GM20431 (cell line): ENCODE measurements around the gene GALNT14.

Source experiments
- in situ Hi-C: fragments of 300-500 bp; cut with MseI, MboI; formaldehyde crosslinking; loops from one replicate; pipeline ENCODE4 v1.15.0; 2020; ENCODE audit warnings: low sequenced_read_pairs; ENCODE audit not compliant: unreplicated experiment

Gene GALNT14

GRCh38 chr2:31028417-31028816 is 109.8 kb downstream of the GALNT14 start:
- in situ Hi-C loops = no loop called here

GRCh38 chr2:31027549-31027948 is 110.7 kb downstream of the GALNT14 start:
- in situ Hi-C loops = no loop called here

GRCh38 chr2:31023541-31023940 is 114.7 kb downstream of the GALNT14 start:
- in situ Hi-C loops = no loop called here

GRCh38 chr2:31020713-31021112 is 117.5 kb downstream of the GALNT14 start:
- in situ Hi-C loops = no loop called here

GRCh38 chr2:31018280-31018679 is 120.0 kb downstream of the GALNT14 start:
- in situ Hi-C loops = no loop called here

- in situ Hi-C loops = no loop called here
Observed at GRCh38 chr2:31016648-31017047, 121.6 kb downstream of the GALNT14 start.

GRCh38 chr2:31014516-31014915 is 123.7 kb downstream of the GALNT14 start:
- in situ Hi-C loops = no loop called here

- in situ Hi-C loops = no loop called here
Observed at GRCh38 chr2:31013301-31013700, 124.9 kb downstream of the GALNT14 start.

- in situ Hi-C loops = no loop called here
Observed at GRCh38 chr2:31012406-31012805, 125.8 kb downstream of the GALNT14 start.

- in situ Hi-C loops = no loop called here
Observed at GRCh38 chr2:31011587-31011986, 126.7 kb downstream of the GALNT14 start.

- in situ Hi-C loops = no loop called here
Observed at GRCh38 chr2:31008561-31009114, 129.6 kb downstream of the GALNT14 start.

- in situ Hi-C loops = no loop called here
Observed at GRCh38 chr2:31004257-31004656, 134.0 kb downstream of the GALNT14 start.

- in situ Hi-C loops = no loop called here
Observed at GRCh38 chr2:31003749-31004148, 134.5 kb downstream of the GALNT14 start.

GRCh38 chr2:31002537-31003150 is 135.6 kb downstream of the GALNT14 start:
- in situ Hi-C loops = no loop called here

GRCh38 chr2:31000970-31001369 is 137.3 kb downstream of the GALNT14 start:
- in situ Hi-C loops = no loop called here

- in situ Hi-C loops = no loop called here
Observed at GRCh38 chr2:30998672-30999071, 139.6 kb downstream of the GALNT14 start.

GRCh38 chr2:30997979-30998378 is 140.3 kb downstream of the GALNT14 start:
- in situ Hi-C loops = no loop called here

GRCh38 chr2:30994227-30995056 is 143.8 kb downstream of the GALNT14 start:
- in situ Hi-C loops = no loop called here

GRCh38 chr2:30992781-30993180 is 145.5 kb downstream of the GALNT14 start:
- in situ Hi-C loops = no loop called here

- in situ Hi-C loops = no loop called here
Observed at GRCh38 chr2:30990671-30991070, 147.6 kb downstream of the GALNT14 start.

- in situ Hi-C loops = no loop called here
Observed at GRCh38 chr2:30990176-30990575, 148.1 kb downstream of the GALNT14 start.
